ENCODE results near the gene ASRGL1.

DNA sequence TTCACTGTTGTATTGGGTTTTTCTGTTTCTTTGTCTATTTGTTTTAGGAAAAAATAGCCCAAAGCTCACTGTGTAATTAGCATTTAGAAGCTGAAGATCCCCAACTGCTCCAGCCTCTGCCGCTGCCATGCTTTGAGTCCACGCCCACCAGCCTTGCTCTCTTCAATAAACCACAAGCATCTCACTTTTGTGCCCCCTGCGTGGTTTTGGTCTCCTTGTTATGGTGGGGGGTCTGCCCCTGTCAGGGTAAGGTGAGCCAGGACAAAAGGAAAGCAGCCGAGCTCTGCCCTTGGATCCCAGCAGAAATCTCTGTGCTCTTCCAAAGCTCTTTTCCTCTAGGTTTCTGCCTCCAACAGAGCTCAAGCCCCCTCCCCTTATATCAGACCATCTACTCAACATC is 85.8 kb downstream of the ASRGL1 start:
- TF ChIP-seq, protein P1, sequence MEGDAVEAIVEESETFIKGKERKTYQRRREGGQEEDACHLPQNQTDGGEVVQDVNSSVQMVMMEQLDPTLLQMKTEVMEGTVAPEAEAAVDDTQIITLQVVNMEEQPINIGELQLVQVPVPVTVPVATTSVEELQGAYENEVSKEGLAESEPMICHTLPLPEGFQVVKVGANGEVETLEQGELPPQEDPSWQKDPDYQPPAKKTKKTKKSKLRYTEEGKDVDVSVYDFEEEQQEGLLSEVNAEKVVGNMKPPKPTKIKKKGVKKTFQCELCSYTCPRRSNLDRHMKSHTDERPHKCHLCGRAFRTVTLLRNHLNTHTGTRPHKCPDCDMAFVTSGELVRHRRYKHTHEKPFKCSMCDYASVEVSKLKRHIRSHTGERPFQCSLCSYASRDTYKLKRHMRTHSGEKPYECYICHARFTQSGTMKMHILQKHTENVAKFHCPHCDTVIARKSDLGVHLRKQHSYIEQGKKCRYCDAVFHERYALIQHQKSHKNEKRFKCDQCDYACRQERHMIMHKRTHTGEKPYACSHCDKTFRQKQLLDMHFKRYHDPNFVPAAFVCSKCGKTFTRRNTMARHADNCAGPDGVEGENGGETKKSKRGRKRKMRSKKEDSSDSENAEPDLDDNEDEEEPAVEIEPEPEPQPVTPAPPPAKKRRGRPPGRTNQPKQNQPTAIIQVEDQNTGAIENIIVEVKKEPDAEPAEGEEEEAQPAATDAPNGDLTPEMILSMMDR (IDR thresholded peaks at IDR 0.05), result no peak
- no peak for TF ChIP-seq EZH2 (IDR thresholded peaks at IDR 0.05; ENCODE audit: borderline replicate concordance, insufficient read depth, low read depth, low read length, poor library complexity, severe bottlenecking)
